Daoy (cell line): ENCODE results near the gene SETD2. TPM values are rescaled to one million over a fixed set of nuclear protein-coding genes. Genes with fewer than 3 reads are reported as not detected.

Experiments used
- DNase-seq: peaks from one replicate; pipeline ENCODE4 v3.0.0-alpha.2; 2015; ENCODE audit warnings: low read depth
- total RNA-seq: library from RNA; depleted of rRNA; stranded (reverse); fragments of >200 nt; shearing (Covaris generic); gene quantifications from 2 replicates; pipeline ENCODE4 v1.2.3, GENCODE V29; 2014

The SETD2 gene
- total RNA-seq, 1 experiment from 2014 or later = 17.3 TPM

GRCh38 chr3:46984591-46985459 lies 179.1 kb downstream of the SETD2 start:
- DNase-seq = no peak

GRCh38 chr3:46982546-46982945 lies 181.4 kb downstream of the SETD2 start:
- no peak for DNase-seq

- no peak for DNase-seq
These were observed 181.9 kb downstream of the SETD2 start for GRCh38 chr3:46981932-46982471.

GRCh38 chr3:46979958-46980497 lies 183.9 kb downstream of the SETD2 start:
- DNase-seq = no peak

GRCh38 chr3:46978985-46979944 lies 184.6 kb downstream of the SETD2 start, which contains the start of gene NBEAL2:
NBEAL2 (plus strand) TSS chr3:46979666; CDS start chr3:46979862, 196 bp downstream.
- peak; percentile 94 for DNase-seq

GRCh38 chr3:46978381-46978780 lies 185.5 kb downstream of the SETD2 start:
- no peak for DNase-seq

- no peak for DNase-seq
These were observed 186.1 kb downstream of the SETD2 start for GRCh38 chr3:46977811-46978195.

- peak; percentile 97 for DNase-seq
These were observed 187.4 kb downstream of the SETD2 start, which contains the start of gene CCDC12 for GRCh38 chr3:46976326-46977190. CCDC12 (minus strand) TSS chr3:46976745; CDS start chr3:46976732, 13 bp downstream.

GRCh38 chr3:46974421-46975171 lies 189.3 kb downstream of the SETD2 start:
- DNase-seq = no peak

GRCh38 chr3:46972396-46972795 lies 191.5 kb downstream of the SETD2 start:
- no peak for DNase-seq

GRCh38 chr3:46971742-46972141 lies 192.2 kb downstream of the SETD2 start:
- no peak for DNase-seq

- no peak for DNase-seq
These were observed 192.8 kb downstream of the SETD2 start for GRCh38 chr3:46971151-46971550.

- DNase-seq = no peak
These were observed 193.4 kb downstream of the SETD2 start for GRCh38 chr3:46970391-46971091.

GRCh38 chr3:46968783-46969428 lies 195.0 kb downstream of the SETD2 start:
- no peak for DNase-seq

- DNase-seq = no peak
These were observed 197.1 kb downstream of the SETD2 start for GRCh38 chr3:46966811-46967210.
